HG03066 (cell line): Measurements from ENCODE around the gene CT47A1.
"Not testable (repeated sequence)": the region's sequence is repeated elsewhere in the genome, so short reads cannot be mapped to it uniquely, and the experiment has no call there.

Source experiments
- ATAC-seq: cut with Tn5 transposase; IDR thresholded peaks from one replicate; pipeline ENCODE4 v1.9.1; 2021; ENCODE audit warnings: low read depth; ENCODE audit not compliant: unreplicated experiment

The CT47A1 gene

GRCh38 chrX:120985660-120986059 is at the start of gene CT47A1:
Gene CT47A1 (minus strand): TSS chrX:120985760. CDS start chrX:120985529, 231 bp downstream.
- ATAC-seq = not testable (repeated sequence)

- no peak for ATAC-seq
These were observed 47.0 kb upstream of the CT47A1 start for GRCh38 chrX:121032531-121032930.

- ATAC-seq = no peak
These were observed 44.5 kb upstream of the CT47A1 start for GRCh38 chrX:121030083-121030482.

- ATAC-seq = no peak
These were observed 42.9 kb upstream of the CT47A1 start for GRCh38 chrX:121028419-121028818.

- ATAC-seq = no peak
These were observed 29.3 kb upstream of the CT47A1 start for GRCh38 chrX:121014826-121015225.

- no peak for ATAC-seq
These were observed 28.4 kb upstream of the CT47A1 start for GRCh38 chrX:121013897-121014455.

GRCh38 chrX:121011254-121011653 is 25.7 kb upstream of the CT47A1 start:
- ATAC-seq = no peak

- ATAC-seq = no peak
These were observed 24.7 kb upstream of the CT47A1 start for GRCh38 chrX:121010218-121010617.

GRCh38 chrX:121009764-121010163 is 24.2 kb upstream of the CT47A1 start:
- no peak for ATAC-seq

- no peak for ATAC-seq
These were observed 23.4 kb upstream of the CT47A1 start for GRCh38 chrX:121008920-121009319.

GRCh38 chrX:121000589-121000988 is 15.0 kb upstream of the CT47A1 start:
- no peak for ATAC-seq

- ATAC-seq = peak; percentile 61
These were observed 13.9 kb upstream of the CT47A1 start for GRCh38 chrX:120999413-120999812.

- not testable (repeated sequence) for ATAC-seq
These were observed 29.1 kb downstream of the CT47A1 start, which contains the start of gene CT47A7 for GRCh38 chrX:120956500-120956899. Gene CT47A7 (minus strand): TSS chrX:120956600. CDS start chrX:120956345, 255 bp downstream.
